Loucy (cell line): ENCODE results near the gene ETS2.

Source experiments
- CTCF ChIP-seq: fragments of 200-600 bp; sonication (generic); conservative IDR thresholded peaks from 2 replicates; pipeline ENCODE4 v1.5.1; 2014; ENCODE audit warnings: mild to moderate bottlenecking, antibody characterized with exemption, low read length
- EZH2phosphoT487 ChIP-seq: fragments of 200-600 bp; IDR thresholded peaks from 2 replicates; pipeline ENCODE4 v1.6.1; 2018; ENCODE audit warnings: antibody characterized with exemption, mild to moderate bottlenecking, moderate library complexity, borderline replicate concordance

GRCh38 chr21:38797470-38797869 is 8.3 kb upstream of the ETS2 start:
- TF ChIP-seq CTCF (no peak), EZH2phosphoT487 (no peak)
